MM.1S (cell line): ENCODE measurements around the gene SIRT4.

ENCODE experiments used
- DNase-seq: peaks from one replicate; pipeline ENCODE4 v3.0.0-alpha.2; 2015
- H2AFZ ChIP-seq: fragments of 300-600 bp; sonication (generic); 2 replicates; pipeline ENCODE4 v1.6.0; 2016; ENCODE audit warnings: antibody characterized with exemption, low read length
- H3F3A ChIP-seq: fragments of 300-600 bp; sonication (generic); 2 replicates; pipeline ENCODE4 v1.6.1; 2016; ENCODE audit warnings: mild to moderate bottlenecking, antibody characterized with exemption, low read length, moderate library complexity, mixed read lengths; ENCODE audit not compliant: insufficient read depth
- H3K27ac ChIP-seq: fragments of 300-600 bp; sonication (generic); 2 replicates; pipeline ENCODE4 v1.5.1; 2016; ENCODE audit warnings: mild to moderate bottlenecking, low read length
- H3K27me3 ChIP-seq: fragments of 300-600 bp; sonication (generic); replicated peaks from 2 replicates; pipeline ENCODE4 v1.6.0; 2016; ENCODE audit warnings: low read length; ENCODE audit not compliant: insufficient read depth
- H3K36me3 ChIP-seq: fragments of 300-600 bp; sonication (generic); replicated peaks from 2 replicates; pipeline ENCODE4 v1.6.1; 2016; ENCODE audit warnings: mild to moderate bottlenecking, low read length, mixed read lengths; ENCODE audit not compliant: insufficient read depth
- H3K4me1 ChIP-seq: fragments of 300-600 bp; sonication (generic); 2 replicates; pipeline ENCODE4 v1.6.1; 2016; ENCODE audit warnings: low read length, mixed read lengths
- H3K4me2 ChIP-seq: fragments of 300-600 bp; sonication (generic); 2 replicates; pipeline ENCODE4 v1.6.0; 2016; ENCODE audit warnings: low read depth, low read length
- H3K4me3 ChIP-seq: fragments of 300-600 bp; sonication (generic); 2 replicates; pipeline ENCODE4 v1.5.1; 2016; ENCODE audit warnings: low read length, mixed read lengths
- H3K79me2 ChIP-seq: fragments of 300-600 bp; sonication (generic); 2 replicates; pipeline ENCODE4 v1.6.1; 2016; ENCODE audit warnings: mixed run types, low read length, mixed read lengths
- H3K9ac ChIP-seq: fragments of 300-600 bp; sonication (generic); 2 replicates; pipeline ENCODE4 v1.6.1; 2016; ENCODE audit warnings: low read length, mixed read lengths
- H3K9me2 ChIP-seq: fragments of 300-600 bp; sonication (generic); replicated peaks from 2 replicates; pipeline ENCODE4 v1.6.1; 2016; ENCODE audit warnings: mild to moderate bottlenecking, low read length, mixed read lengths; ENCODE audit not compliant: insufficient read depth
- H3K9me3 ChIP-seq: fragments of 300-600 bp; sonication (generic); replicated peaks from 2 replicates; pipeline ENCODE4 v1.6.1; 2016; ENCODE audit warnings: mild to moderate bottlenecking, low read length, mixed read lengths; ENCODE audit not compliant: insufficient read depth
- H4K20me1 ChIP-seq: fragments of 300-600 bp; sonication (generic); 2 replicates; pipeline ENCODE4 v1.6.1; 2016; ENCODE audit warnings: mild to moderate bottlenecking, low read length, moderate library complexity, mixed read lengths; ENCODE audit not compliant: insufficient read depth
- CTCF ChIP-seq: fragments of 300-600 bp; sonication (generic); IDR thresholded peaks from 2 replicates; pipeline ENCODE4 v1.5.1; 2016; ENCODE audit warnings: antibody characterized with exemption, low read length, mixed read lengths
- EZH2 ChIP-seq: fragments of 300-600 bp; sonication (generic); optimal IDR thresholded peaks from 2 replicates; pipeline ENCODE3; 2017; ENCODE audit warnings: low read depth, mild to moderate bottlenecking, antibody characterized with exemption, low read length, mixed read lengths
- EZH2phosphoT487 ChIP-seq: fragments of 300-600 bp; sonication (generic); IDR thresholded peaks from 2 replicates; pipeline ENCODE4 v1.6.1; 2018; ENCODE audit warnings: antibody characterized with exemption, low read length

The SIRT4 gene

GRCh38 chr12:120347766-120348165, 45.6 kb downstream of the SIRT4 start:
- H3K9me3 ChIP-seq, result no peaks in the 10 kb centered on the region
- no peak overlapping the region for H3K4me2 ChIP-seq
- no peaks in the 10 kb centered on the region for H3K36me3 ChIP-seq
- H3K9ac ChIP-seq, result no peak overlapping the region
- H3K27me3 ChIP-seq, result no peaks in the 10 kb centered on the region
- H3K27ac ChIP-seq, result no peak overlapping the region
- no peaks in the 10 kb centered on the region for H3F3A ChIP-seq
- no peaks in the 10 kb centered on the region for H3K79me2 ChIP-seq
- no peaks in the 10 kb centered on the region for H3K9me2 ChIP-seq
- no peak overlapping the region for H3K4me3 ChIP-seq
- no peaks in the 10 kb centered on the region for H4K20me1 ChIP-seq
- no peaks in the 10 kb centered on the region for H3K4me1 ChIP-seq
- TF ChIP-seq EZH2 (no peak), EZH2phosphoT487 (no peak), CTCF (no peak)
- no peak overlapping the region for H2AFZ ChIP-seq
- no peak for DNase-seq

- no peak overlapping the region for H3K4me2 ChIP-seq
- H3K9ac ChIP-seq, result no peak overlapping the region
- no peak overlapping the region for H2AFZ ChIP-seq
- no peaks in the 10 kb centered on the region for H3K9me2 ChIP-seq
- H3K9me3 ChIP-seq, result no peaks in the 10 kb centered on the region
- H3K27ac ChIP-seq, result no peak overlapping the region
- no peaks in the 10 kb centered on the region for H3K79me2 ChIP-seq
- H3K4me1 ChIP-seq, result no peaks in the 10 kb centered on the region
- TF ChIP-seq EZH2phosphoT487 (no peak), CTCF (no peak), EZH2 (no peak)
- DNase-seq, result no peak
- no peaks in the 10 kb centered on the region for H3F3A ChIP-seq
- H3K27me3 ChIP-seq, result no peaks in the 10 kb centered on the region
- H3K4me3 ChIP-seq, result no peak overlapping the region
- H3K36me3 ChIP-seq, result no peaks in the 10 kb centered on the region
- no peaks in the 10 kb centered on the region for H4K20me1 ChIP-seq
Observed at GRCh38 chr12:120350576-120351350, 48.6 kb downstream of the SIRT4 start.

- H3K4me2 ChIP-seq, result no peak overlapping the region
- H3K27ac ChIP-seq, result no peak overlapping the region
- TF ChIP-seq CTCF, result no peak
- TF ChIP-seq EZH2phosphoT487, result no peak
- no peak for TF ChIP-seq EZH2
- H3K9ac ChIP-seq, result no peak overlapping the region
- no peaks in the 10 kb centered on the region for H3K9me2 ChIP-seq
- no peaks in the 10 kb centered on the region for H3K36me3 ChIP-seq
- H3K27me3 ChIP-seq, result no peaks in the 10 kb centered on the region
- no peaks in the 10 kb centered on the region for H3K4me1 ChIP-seq
- H2AFZ ChIP-seq, result no peak overlapping the region
- no peak overlapping the region for H3K4me3 ChIP-seq
- no peaks in the 10 kb centered on the region for H3F3A ChIP-seq
- no peaks in the 10 kb centered on the region for H3K79me2 ChIP-seq
- no peaks in the 10 kb centered on the region for H3K9me3 ChIP-seq
- H4K20me1 ChIP-seq, result no peaks in the 10 kb centered on the region
- no peak for DNase-seq
Observed at GRCh38 chr12:120352117-120352516, 50.0 kb downstream of the SIRT4 start.
